PC-3 (cell line): ENCODE results near the gene GFM2.

Source experiments
- CTCF ChIP-seq: fragments of 300-600 bp; sonication (generic); conservative IDR thresholded peaks from 2 replicates; pipeline ENCODE4 v1.5.1; 2017; ENCODE audit warnings: antibody characterized with exemption, low read depth, mild to moderate bottlenecking, low read length
- EZH2phosphoT487 ChIP-seq: fragments of 300-600 bp; sonication (generic); IDR thresholded peaks from 2 replicates; pipeline ENCODE4 v1.6.1; 2018; ENCODE audit warnings: mild to moderate bottlenecking, antibody characterized with exemption, low read length, borderline replicate concordance

- TF ChIP-seq CTCF (no peak), EZH2phosphoT487 (no peak)
Observed at GRCh38 chr5:74722271-74722670, 44.6 kb downstream of the GFM2 start.
